GM19328 (cell line): Measurements from ENCODE around the gene KCNJ9.
"Not testable (repeated sequence)": the region's sequence is repeated elsewhere in the genome, so short reads cannot be mapped to it uniquely, and the experiment has no call there.

ENCODE experiments used
- ATAC-seq: cut with Tn5 transposase; IDR thresholded peaks from one replicate; pipeline ENCODE4 v1.9.1; 2021; ENCODE audit warnings: mild to moderate bottlenecking, moderate library complexity; ENCODE audit not compliant: unreplicated experiment

The KCNJ9 gene

GRCh38 chr1:160081261-160081936, at the start of gene KCNJ9:
Gene KCNJ9, plus strand, starts transcription at chr1:160081538. Its CDS starts 2,493 bp downstream, at chr1:160084031.
- no peak for ATAC-seq

GRCh38 chr1:160032165-160032820, 49.0 kb upstream of the KCNJ9 start:
- peak; percentile 5 for ATAC-seq

- ATAC-seq = no peak
These were observed 40.9 kb upstream of the KCNJ9 start for GRCh38 chr1:160040476-160040875.

- ATAC-seq = no peak
These were observed 37.8 kb upstream of the KCNJ9 start for GRCh38 chr1:160043543-160043942.

- no peak for ATAC-seq
These were observed 35.7 kb upstream of the KCNJ9 start for GRCh38 chr1:160045653-160046052.

- peak; percentile 55 for ATAC-seq
These were observed 34.7 kb upstream of the KCNJ9 start for GRCh38 chr1:160046494-160047110.

- peak; percentile 38 for ATAC-seq
These were observed 34.0 kb upstream of the KCNJ9 start for GRCh38 chr1:160047111-160047991.

GRCh38 chr1:160048335-160048734, 33.0 kb upstream of the KCNJ9 start:
- ATAC-seq = no peak

GRCh38 chr1:160049101-160049500, 32.2 kb upstream of the KCNJ9 start:
- ATAC-seq = no peak

- ATAC-seq = not testable (repeated sequence)
These were observed 31.2 kb upstream of the KCNJ9 start for GRCh38 chr1:160050182-160050581.

GRCh38 chr1:160050619-160051018, 30.7 kb upstream of the KCNJ9 start:
- ATAC-seq = no peak

GRCh38 chr1:160052936-160053335, 28.4 kb upstream of the KCNJ9 start:
- no peak for ATAC-seq

- no peak for ATAC-seq
These were observed 27.6 kb upstream of the KCNJ9 start for GRCh38 chr1:160053548-160054365.

GRCh38 chr1:160056648-160057169, 24.6 kb upstream of the KCNJ9 start:
- ATAC-seq = no peak

- no peak for ATAC-seq
These were observed 23.3 kb upstream of the KCNJ9 start for GRCh38 chr1:160058087-160058486.

GRCh38 chr1:160061369-160062229, 19.7 kb upstream of the KCNJ9 start:
- no peak for ATAC-seq

- ATAC-seq = no peak
These were observed 19.2 kb upstream of the KCNJ9 start for GRCh38 chr1:160062230-160062532.

GRCh38 chr1:160063176-160063575, 18.2 kb upstream of the KCNJ9 start:
- ATAC-seq = no peak

GRCh38 chr1:160064164-160064563, 17.2 kb upstream of the KCNJ9 start:
- ATAC-seq = no peak
